Stimulated activated CD4-positive, alpha-beta T cell treated with anti-CD3 and anti-CD28 coated beads, TNF-alpha, amount 100 ng/mL, for 48 hours (primary cell): ENCODE data around the gene HBM.
"Not testable (repeated sequence)": the region's sequence is repeated elsewhere in the genome, so short reads cannot be mapped to it uniquely, and the experiment has no call there.

Experiments used
- DNase-seq, 3 donors: peaks; one replicate each; pipeline ENCODE4 v3.0.0-alpha.2; 2020; ENCODE audit warnings: low read depth in 3 of 3

HBM gene

DNA sequence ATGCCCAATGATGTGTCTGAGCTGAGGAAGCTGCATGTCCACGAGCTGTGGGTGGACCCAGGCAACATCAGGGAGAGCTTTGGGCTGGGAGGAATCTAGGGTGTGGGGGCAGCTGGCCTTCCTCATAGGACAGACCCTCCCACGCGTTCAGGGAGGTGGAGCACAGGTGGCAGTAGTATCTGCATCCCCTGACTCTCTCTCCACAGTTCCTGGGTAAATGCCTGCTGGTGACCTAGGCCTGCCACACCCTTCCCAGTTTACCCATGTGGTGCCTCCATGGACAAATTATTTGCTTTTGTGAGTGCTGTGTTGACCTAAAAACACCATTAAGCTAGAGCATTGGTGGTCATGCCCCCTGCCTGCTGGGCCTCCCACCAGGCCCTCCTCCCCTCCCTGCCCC is 3.2 kb downstream of the HBM start:
- DNase-seq, result no peak

DNA sequence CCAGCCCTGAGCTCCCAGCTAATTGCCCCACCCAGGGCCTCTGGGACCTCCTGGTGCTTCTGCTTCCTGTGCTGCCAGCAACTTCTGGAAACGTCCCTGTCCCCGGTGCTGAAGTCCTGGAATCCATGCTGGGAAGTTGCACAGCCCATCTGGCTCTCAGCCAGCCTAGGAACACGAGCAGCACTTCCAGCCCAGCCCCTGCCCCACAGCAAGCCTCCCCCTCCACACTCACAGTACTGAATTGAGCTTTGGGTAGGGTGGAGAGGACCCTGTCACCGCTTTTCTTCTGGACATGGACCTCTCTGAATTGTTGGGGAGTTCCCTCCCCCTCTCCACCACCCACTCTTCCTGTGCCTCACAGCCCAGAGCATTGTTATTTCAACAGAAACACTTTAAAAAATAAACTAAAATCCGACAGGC is 4.3 kb downstream of the HBM start:
- DNase-seq, result not testable (repeated sequence)

DNA sequence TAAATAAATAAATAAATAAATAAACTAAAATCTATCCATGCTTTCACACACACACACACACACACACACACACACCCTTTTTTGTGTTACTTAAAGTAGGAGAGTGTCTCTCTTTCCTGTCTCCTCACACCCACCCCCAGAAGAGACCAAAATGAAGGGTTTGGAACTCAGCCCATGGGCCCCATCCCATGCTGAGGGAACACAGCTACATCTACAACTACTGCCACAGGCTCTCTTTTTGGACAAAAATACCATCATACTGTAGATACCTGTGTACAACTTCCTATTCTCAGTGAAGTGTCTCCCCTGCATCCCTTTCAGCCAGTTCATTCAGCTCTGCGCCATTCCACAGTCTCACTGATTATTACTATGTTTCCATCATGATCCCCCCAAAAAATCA is 5.0 kb downstream of the HBM start:
- no peak for DNase-seq

DNA sequence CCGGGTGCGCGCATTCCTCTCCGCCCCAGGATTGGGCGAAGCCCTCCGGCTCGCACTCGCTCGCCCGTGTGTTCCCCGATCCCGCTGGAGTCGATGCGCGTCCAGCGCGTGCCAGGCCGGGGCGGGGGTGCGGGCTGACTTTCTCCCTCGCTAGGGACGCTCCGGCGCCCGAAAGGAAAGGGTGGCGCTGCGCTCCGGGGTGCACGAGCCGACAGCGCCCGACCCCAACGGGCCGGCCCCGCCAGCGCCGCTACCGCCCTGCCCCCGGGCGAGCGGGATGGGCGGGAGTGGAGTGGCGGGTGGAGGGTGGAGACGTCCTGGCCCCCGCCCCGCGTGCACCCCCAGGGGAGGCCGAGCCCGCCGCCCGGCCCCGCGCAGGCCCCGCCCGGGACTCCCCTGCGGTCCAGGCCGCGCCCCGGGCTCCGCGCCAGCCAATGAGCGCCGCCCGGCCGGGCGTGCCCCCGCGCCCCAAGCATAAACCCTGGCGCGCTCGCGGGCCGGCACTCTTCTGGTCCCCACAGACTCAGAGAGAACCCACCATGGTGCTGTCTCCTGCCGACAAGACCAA is 6.7 kb downstream of the HBM start, which contains the start of gene HBA2:
Gene HBA2, plus strand, starts transcription at position 503 of the 568 bp plus-strand sequence. Its CDS starts 37 bp downstream, at position 540.
- DNase-seq, result not testable (repeated sequence)

DNA sequence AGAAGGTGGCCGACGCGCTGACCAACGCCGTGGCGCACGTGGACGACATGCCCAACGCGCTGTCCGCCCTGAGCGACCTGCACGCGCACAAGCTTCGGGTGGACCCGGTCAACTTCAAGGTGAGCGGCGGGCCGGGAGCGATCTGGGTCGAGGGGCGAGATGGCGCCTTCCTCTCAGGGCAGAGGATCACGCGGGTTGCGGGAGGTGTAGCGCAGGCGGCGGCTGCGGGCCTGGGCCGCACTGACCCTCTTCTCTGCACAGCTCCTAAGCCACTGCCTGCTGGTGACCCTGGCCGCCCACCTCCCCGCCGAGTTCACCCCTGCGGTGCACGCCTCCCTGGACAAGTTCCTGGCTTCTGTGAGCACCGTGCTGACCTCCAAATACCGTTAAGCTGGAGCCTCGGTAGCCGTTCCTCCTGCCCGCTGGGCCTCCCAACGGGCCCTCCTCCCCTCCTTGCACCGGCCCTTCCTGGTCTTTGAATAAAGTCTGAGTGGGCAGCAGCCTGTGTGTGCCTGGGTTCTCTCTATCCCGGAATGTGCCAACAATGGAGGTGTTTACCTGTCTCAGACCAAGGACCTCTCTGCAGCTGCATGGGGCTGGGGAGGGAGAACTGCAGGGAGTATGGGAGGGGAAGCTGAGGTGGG is 7.6 kb downstream of the HBM start:
- DNase-seq, result not testable (repeated sequence)

DNA sequence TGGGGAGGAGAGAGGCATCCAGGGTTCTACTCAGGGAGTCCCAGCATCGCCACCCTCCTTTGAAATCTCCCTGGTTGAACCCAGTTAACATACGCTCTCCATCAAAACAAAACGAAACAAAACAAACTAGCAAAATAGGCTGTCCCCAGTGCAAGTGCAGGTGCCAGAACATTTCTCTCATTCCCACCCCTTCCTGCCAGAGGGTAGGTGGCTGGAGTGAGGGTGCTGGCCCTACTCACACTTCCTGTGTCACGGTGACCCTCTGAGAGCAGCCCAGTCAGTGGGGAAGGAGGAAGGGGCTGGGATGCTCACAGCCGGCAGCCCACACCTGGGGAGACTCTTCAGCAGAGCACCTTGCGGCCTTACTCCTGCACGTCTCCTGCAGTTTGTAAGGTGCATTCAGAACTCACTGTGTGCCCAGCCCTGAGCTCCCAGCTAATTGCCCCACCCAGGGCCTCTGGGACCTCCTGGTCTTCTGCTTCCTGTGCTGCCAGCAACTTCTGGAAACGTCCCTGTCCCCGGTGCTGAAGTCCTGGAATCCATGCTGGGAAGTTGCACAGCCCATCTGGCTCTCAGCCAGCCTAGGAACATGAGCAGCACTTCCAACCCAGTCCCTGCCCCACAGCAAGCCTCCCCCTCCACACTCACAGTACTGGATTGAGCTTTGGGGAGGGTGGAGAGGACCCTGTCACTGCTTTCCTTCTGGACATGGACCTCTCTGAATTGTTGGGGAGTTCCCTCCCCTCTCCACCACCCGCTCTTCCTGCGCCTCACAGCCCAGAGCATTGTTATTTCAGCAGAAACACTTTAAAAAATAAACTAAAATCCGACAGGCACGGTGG is 8.4 kb downstream of the HBM start:
- not testable (repeated sequence) for DNase-seq

DNA sequence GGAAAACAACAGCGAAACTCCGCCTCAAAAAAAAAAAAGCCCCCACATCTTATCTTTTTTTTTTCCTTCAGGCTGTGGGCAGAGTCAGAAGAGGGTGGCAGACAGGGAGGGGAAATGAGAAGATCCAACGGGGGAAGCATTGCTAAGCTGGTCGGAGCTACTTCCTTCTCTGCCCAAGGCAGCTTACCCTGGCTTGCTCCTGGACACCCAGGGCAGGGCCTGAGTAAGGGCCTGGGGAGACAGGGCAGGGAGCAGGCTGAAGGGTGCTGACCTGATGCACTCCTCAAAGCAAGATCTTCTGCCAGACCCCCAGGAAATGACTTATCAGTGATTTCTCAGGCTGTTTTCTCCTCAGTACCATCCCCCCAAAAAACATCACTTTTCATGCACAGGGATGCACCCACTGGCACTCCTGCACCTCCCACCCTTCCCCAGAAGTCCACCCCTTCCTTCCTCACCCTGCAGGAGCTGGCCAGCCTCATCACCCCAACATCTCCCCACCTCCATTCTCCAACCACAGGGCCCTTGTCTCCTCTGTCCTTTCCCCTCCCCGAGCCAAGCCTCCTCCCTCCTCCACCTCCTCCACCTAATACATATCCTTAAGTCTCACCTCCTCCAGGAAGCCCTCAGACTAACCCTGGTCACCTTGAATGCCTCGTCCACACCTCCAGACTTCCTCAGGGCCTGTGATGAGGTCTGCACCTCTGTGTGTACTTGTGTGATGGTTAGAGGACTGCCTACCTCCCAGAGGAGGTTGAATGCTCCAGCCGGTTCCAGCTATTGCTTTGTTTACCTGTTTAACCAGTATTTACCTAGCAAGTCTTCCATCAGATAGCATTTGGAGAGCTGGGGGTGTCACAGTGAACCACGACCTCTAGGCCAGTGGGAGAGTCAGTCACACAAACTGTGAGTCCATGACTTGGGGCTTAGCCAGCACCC is 9.5 kb downstream of the HBM start:
- no peak for DNase-seq

DNA sequence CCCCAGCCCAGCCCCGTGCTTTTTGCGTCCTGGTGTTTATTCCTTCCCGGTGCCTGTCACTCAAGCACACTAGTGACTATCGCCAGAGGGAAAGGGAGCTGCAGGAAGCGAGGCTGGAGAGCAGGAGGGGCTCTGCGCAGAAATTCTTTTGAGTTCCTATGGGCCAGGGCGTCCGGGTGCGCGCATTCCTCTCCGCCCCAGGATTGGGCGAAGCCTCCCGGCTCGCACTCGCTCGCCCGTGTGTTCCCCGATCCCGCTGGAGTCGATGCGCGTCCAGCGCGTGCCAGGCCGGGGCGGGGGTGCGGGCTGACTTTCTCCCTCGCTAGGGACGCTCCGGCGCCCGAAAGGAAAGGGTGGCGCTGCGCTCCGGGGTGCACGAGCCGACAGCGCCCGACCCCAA is 10.2 kb downstream of the HBM start:
- not testable (repeated sequence) for DNase-seq

DNA sequence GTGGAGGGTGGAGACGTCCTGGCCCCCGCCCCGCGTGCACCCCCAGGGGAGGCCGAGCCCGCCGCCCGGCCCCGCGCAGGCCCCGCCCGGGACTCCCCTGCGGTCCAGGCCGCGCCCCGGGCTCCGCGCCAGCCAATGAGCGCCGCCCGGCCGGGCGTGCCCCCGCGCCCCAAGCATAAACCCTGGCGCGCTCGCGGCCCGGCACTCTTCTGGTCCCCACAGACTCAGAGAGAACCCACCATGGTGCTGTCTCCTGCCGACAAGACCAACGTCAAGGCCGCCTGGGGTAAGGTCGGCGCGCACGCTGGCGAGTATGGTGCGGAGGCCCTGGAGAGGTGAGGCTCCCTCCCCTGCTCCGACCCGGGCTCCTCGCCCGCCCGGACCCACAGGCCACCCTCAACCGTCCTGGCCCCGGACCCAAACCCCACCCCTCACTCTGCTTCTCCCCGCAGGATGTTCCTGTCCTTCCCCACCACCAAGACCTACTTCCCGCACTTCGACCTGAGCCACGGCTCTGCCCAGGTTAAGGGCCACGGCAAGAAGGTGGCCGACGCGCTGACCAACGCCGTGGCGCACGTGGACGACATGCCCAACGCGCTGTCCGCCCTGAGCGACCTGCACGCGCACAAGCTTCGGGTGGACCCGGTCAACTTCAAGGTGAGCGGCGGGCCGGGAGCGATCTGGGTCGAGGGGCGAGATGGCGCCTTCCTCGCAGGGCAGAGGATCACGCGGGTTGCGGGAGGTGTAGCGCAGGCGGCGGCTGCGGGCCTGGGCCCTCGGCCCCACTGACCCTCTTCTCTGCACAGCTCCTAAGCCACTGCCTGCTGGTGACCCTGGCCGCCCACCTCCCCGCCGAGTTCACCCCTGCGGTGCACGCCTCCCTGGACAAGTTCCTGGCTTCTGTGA is 11.0 kb downstream of the HBM start, which contains the start of gene HBA1:
Gene HBA1, plus strand, starts transcription at position 204 of the 906 bp plus-strand sequence. Its CDS starts 37 bp downstream, at position 241.
- DNase-seq, result not testable (repeated sequence)

DNA sequence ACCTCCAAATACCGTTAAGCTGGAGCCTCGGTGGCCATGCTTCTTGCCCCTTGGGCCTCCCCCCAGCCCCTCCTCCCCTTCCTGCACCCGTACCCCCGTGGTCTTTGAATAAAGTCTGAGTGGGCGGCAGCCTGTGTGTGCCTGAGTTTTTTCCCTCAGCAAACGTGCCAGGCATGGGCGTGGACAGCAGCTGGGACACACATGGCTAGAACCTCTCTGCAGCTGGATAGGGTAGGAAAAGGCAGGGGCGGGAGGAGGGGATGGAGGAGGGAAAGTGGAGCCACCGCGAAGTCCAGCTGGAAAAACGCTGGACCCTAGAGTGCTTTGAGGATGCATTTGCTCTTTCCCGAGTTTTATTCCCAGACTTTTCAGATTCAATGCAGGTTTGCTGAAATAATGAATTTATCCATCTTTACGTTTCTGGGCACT is 11.6 kb downstream of the HBM start:
- no peak for DNase-seq

DNA sequence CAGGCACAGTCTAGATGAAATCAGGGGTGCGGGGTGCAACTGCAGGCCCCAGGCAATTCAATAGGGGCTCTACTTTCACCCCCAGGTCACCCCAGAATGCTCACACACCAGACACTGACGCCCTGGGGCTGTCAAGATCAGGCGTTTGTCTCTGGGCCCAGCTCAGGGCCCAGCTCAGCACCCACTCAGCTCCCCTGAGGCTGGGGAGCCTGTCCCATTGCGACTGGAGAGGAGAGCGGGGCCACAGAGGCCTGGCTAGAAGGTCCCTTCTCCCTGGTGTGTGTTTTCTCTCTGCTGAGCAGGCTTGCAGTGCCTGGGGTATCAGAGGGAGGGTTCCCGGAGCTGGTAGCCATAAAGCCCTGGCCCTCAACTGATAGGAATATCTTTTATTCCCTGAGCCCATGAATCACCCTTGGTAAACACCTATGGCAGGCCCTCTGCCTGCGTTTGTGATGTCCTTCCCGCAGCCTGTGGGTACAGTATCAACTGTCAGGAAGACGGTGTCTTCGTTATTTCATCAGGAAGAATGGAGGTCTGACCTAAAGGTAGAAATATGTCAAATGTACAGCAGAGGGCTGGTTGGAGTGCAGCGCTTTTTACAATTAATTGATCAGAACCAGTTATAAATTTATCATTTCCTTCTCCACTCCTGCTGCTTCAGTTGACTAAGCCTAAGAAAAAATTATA is 12.3 kb downstream of the HBM start:
- DNase-seq, result no peak

DNA sequence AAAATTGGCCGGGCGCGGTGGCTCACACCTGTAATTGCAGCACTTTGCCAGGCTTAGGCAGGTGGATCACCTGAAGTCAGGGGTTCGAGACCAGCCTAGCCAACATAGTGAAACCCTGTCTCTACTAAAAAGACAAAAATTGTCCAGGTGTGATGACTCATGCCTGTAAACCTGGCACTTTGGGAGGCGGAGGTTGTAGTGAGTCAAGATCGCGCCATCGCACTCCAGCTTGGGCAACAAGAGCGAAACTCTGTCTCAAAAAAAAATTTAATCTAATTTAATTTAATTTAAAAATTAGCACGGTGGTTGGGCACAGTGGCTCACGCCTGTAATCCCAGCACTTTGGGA is 12.9 kb downstream of the HBM start:
- no peak for DNase-seq

DNA sequence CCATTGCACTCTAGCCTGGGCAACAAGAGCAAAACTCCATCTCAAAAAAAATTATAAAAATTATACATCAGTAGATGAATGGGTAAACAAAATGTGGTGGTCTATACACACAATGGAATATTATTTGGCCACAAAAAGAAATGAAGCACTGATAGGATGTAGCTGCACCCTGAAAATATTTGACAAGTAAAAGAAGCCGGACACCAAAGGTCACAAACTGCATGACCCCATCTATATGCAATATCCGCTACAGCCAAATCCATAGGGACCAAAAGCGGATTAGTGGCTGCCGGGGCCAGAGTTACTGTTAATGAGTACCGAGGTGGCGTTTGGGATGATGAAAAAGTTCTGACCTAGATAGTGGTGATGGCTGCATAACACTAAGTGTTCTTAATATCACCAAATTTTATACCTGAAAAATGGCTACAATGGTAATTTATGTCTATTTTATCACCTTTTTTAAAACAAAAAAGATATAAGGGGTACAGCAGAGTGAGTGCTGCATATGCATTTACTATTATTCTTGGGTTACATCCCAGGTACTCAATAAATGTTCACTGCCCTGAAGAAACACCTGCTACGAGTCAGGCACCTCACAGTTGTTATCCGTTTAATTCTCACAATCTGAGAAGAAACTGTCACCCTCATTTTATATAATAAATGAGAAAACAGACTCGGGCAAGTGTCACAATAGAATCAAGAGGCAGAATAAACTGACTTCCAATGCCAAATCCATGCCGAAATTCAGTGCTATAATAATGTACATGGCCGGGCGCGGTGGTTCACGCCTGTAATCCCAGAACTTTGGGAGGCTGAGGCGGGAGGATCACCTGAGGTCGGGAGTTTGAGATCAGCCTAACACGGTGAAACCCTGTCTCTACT is 13.7 kb downstream of the HBM start:
- no peak for DNase-seq

DNA sequence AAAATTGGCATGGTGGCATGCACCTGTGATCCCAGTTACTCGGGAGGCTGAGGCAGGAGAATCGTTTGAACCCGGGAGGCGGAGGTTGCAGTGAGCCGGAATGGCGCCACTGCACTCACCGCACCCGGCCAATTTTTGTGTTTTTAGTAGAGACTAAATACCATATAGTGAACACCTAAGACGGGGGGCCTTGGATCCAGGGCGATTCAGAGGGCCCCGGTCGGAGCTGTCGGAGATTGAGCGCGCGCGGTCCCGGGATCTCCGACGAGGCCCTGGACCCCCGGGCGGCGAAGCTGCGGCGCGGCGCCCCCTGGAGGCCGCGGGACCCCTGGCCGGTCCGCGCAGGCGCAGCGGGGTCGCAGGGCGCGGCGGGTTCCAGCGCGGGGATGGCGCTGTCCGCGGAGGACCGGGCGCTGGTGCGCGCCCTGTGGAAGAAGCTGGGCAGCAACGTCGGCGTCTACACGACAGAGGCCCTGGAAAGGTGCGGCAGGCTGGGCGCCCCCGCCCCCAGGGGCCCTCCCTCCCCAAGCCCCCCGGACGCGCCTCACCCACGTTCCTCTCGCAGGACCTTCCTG is 14.4 kb downstream of the HBM start, which contains the start of gene HBQ1:
Gene HBQ1, plus strand, starts transcription at position 359 of the 575 bp plus-strand sequence. Its CDS starts 28 bp downstream, at position 387.
- DNase-seq, result peak in 2 of 3 donors; percentile 11 to 33

DNA sequence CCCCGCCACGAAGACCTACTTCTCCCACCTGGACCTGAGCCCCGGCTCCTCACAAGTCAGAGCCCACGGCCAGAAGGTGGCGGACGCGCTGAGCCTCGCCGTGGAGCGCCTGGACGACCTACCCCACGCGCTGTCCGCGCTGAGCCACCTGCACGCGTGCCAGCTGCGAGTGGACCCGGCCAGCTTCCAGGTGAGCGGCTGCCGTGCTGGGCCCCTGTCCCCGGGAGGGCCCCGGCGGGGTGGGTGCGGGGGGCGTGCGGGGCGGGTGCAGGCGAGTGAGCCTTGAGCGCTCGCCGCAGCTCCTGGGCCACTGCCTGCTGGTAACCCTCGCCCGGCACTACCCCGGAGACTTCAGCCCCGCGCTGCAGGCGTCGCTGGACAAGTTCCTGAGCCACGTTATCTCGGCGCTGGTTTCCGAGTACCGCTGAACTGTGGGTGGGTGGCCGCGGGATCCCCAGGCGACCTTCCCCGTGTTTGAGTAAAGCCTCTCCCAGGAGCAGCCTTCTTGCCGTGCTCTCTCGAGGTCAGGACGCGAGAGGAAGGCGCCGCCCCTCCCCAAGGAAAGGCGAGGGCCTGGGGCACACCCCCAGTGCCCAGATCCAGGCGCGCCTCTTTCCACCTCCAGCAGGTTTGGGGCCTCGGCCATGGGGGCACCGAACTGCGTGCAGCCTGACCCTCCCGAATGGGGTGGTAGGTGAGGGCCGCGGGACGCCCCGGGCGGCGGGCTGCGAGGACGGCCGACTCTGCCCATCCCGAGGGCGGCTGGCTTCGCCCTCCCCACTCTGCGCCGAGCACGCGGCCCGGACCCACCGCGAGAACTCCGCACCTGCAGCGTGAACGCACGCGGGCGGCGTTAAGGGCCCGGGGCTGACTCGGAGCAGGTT is 15.1 kb downstream of the HBM start:
- peak; percentile 75 to 85 (median 78) for DNase-seq

DNA sequence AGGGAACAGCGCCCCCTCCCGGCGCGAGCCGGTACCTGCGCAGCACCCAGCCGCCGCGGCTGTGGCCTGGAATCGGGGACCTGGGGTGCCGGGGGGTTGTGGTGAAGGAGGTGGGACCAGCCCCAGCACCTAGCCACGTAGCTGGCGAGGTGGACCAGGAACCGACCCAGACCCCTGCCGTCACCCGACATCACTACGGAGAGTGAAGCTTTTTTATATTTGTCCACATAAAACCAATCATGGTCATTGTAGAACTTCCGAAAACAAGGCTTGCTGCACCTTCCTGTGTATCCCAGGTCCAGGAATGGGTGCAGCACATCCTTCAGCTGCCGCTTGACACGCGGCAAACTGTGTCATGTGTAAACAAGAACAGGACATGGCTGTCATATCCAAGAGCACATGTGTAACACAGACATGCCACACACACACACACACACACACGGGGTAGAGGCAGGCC is 15.8 kb downstream of the HBM start:
- DNase-seq, result no peak

DNA sequence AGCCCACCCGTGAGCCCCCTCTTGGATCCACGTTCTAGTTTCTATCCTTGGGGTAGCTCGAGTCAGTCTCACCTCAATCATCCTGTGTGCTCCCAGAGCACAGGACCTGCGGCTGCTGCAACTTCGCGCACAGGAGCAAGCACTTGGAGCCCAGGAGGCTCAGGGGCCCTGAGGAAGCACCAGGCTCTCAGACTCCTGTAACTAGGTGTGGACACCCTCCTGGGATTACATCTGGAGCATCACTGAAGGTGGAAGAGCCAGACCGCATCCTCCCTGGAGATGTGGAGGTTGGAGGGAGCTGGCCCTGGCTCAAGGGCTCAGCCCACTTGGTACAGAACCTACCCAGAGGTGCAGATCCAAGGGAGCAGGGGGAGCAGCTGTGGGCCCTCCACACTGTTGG is 17.2 kb downstream of the HBM start:
- no peak for DNase-seq
